Measurements from ENCODE around the gene UNC5C. TPM values are rescaled to one million over a fixed set of nuclear protein-coding genes. Genes with fewer than 3 reads are reported as not detected.

Gene UNC5C
- total and polyA plus RNA-seq, 2 experiments from 2014 or later: 3.5 to 16.0 TPM

DNA sequence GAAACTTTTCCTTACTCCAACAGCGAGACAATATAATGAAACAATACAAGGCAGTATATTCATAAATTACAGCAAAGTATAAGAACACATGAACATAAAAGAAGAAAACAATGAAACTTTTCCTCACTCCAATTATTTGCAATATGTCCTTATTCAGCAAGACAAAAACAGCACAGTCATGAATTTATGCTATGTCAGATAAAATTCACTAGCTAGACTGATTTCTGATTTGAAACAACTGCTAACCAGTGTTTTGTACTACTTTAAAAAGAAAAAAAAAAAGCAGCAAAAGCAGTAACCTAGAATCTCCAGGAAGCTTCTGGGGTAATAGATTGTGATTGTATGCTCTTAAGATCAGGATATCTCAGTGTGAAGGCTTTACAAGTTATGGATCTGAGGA lies 45.2 kb upstream of the UNC5C start:
- Histone ChIP-seq H3K27ac (no peak overlapping the region), H3K79me2 (no peaks in the 10 kb centered on the region), H3K9me3 (ENCODE audit: low read depth) (no peaks in the 10 kb centered on the region), H3K27me3 (no peaks in the 10 kb centered on the region), H3K4me1 (ENCODE audit: insufficient read depth) (no peaks in the 10 kb centered on the region), H3K4me2 (no peak overlapping the region), H2AFZ (no peak overlapping the region), H3K4me3 (no peak overlapping the region), H3K9me2 (replicated peaks; ENCODE audit: insufficient read depth) (no peaks in the 10 kb centered on the region), H4K20me1 (ENCODE audit: insufficient read depth, poor library complexity, severe bottlenecking) (no peaks in the 10 kb centered on the region), H3K36me3 (replicated peaks; ENCODE audit: insufficient read depth, low read depth) (no peaks in the 10 kb centered on the region)
- no peak for DNase-seq (ENCODE audit: low spot score)
- TF ChIP-seq EZH2 (IDR thresholded peaks at IDR 0.05; ENCODE audit: borderline replicate concordance): no peak
- TF ChIP-seq, protein P1, sequence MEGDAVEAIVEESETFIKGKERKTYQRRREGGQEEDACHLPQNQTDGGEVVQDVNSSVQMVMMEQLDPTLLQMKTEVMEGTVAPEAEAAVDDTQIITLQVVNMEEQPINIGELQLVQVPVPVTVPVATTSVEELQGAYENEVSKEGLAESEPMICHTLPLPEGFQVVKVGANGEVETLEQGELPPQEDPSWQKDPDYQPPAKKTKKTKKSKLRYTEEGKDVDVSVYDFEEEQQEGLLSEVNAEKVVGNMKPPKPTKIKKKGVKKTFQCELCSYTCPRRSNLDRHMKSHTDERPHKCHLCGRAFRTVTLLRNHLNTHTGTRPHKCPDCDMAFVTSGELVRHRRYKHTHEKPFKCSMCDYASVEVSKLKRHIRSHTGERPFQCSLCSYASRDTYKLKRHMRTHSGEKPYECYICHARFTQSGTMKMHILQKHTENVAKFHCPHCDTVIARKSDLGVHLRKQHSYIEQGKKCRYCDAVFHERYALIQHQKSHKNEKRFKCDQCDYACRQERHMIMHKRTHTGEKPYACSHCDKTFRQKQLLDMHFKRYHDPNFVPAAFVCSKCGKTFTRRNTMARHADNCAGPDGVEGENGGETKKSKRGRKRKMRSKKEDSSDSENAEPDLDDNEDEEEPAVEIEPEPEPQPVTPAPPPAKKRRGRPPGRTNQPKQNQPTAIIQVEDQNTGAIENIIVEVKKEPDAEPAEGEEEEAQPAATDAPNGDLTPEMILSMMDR (IDR thresholded peaks at IDR 0.05; ENCODE audit: poor library complexity): no peak
- TF ChIP-seq EZH2phosphoT487 (IDR thresholded peaks at IDR 0.05; ENCODE audit: low read depth, severe bottlenecking, unreplicated experiment): no peak
- WGBS (ENCODE audit: low lambda C conversion rate, missing lambda C conversion rate): 96% methylated on average over 1 of the region's 1 CpG

DNA sequence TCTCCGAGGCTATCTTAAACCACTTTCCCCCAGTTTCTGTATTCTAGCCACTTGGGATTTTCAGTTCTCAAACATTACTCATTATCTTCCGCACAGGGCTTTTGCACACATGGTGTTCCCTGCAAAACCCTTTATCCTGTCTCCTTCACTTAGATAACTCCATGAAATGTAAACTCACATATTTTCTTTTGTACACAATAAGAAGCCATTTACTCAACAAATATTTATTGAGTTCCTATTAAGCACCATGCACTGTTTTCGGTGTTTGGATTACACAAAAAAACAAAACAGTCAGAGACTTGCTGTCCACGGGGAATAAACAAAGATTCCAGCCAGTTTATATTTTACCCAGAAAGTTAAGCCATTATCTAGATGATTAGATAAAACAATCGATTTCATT lies 42.5 kb upstream of the UNC5C start:
- Histone ChIP-seq H2AFZ (no peak overlapping the region), H3K27me3 (no peaks in the 10 kb centered on the region), H3K9me2 (replicated peaks; ENCODE audit: insufficient read depth) (no peaks in the 10 kb centered on the region), H3K9me3 (ENCODE audit: low read depth) (no peaks in the 10 kb centered on the region), H3K36me3 (replicated peaks; ENCODE audit: insufficient read depth, low read depth) (no peaks in the 10 kb centered on the region), H3K27ac (no peak overlapping the region), H3K4me2 (no peak overlapping the region), H3K4me3 (no peak overlapping the region), H4K20me1 (ENCODE audit: insufficient read depth, poor library complexity, severe bottlenecking) (no peaks in the 10 kb centered on the region), H3K4me1 (ENCODE audit: insufficient read depth) (no peaks in the 10 kb centered on the region), H3K79me2 (no peaks in the 10 kb centered on the region)
- WGBS (ENCODE audit: low lambda C conversion rate, missing lambda C conversion rate): 32% methylated on average over 5 of the region's 5 CpGs
- no peak for DNase-seq (ENCODE audit: low spot score)
- TF ChIP-seq EZH2phosphoT487 (IDR thresholded peaks at IDR 0.05; ENCODE audit: low read depth, severe bottlenecking, unreplicated experiment): no peak
- no peak for TF ChIP-seq EZH2 (IDR thresholded peaks at IDR 0.05; ENCODE audit: borderline replicate concordance)
- TF ChIP-seq, protein P1 (IDR thresholded peaks at IDR 0.05; ENCODE audit: poor library complexity): no peak

DNA sequence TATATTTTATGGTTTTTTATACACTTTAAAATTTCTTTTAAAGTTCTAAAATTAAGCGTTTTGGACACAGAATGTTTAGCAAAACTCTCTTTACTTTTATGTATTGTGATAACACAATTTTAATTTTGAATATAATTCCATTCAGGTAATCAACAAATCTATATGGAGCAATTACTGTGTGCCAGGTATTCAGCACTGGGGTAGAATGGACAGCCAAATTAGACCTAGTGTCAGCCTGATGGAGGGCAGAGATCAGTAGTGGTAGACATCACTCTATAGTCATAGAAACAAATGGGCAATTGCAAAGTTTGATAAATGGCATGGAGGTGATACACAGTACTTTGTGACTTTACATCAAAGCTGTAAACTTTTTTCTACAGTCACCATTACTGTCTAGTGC lies 41.8 kb upstream of the UNC5C start:
- no peak for DNase-seq (ENCODE audit: low spot score)
- Histone ChIP-seq H3K4me2 (no peak overlapping the region), H3K4me3 (no peak overlapping the region), H4K20me1 (ENCODE audit: insufficient read depth, poor library complexity, severe bottlenecking) (no peaks in the 10 kb centered on the region), H3K27me3 (no peaks in the 10 kb centered on the region), H3K79me2 (no peaks in the 10 kb centered on the region), H2AFZ (no peak overlapping the region), H3K9me3 (ENCODE audit: low read depth) (no peaks in the 10 kb centered on the region), H3K4me1 (ENCODE audit: insufficient read depth) (no peaks in the 10 kb centered on the region), H3K27ac (no peak overlapping the region), H3K36me3 (replicated peaks; ENCODE audit: insufficient read depth, low read depth) (no peaks in the 10 kb centered on the region), H3K9me2 (replicated peaks; ENCODE audit: insufficient read depth) (no peaks in the 10 kb centered on the region)
- no peak for TF ChIP-seq EZH2 (IDR thresholded peaks at IDR 0.05; ENCODE audit: borderline replicate concordance)
- TF ChIP-seq EZH2phosphoT487 (IDR thresholded peaks at IDR 0.05; ENCODE audit: low read depth, severe bottlenecking, unreplicated experiment): no peak
- TF ChIP-seq, protein P1 (IDR thresholded peaks at IDR 0.05; ENCODE audit: poor library complexity): no peak
- 84% methylated on average over 1 of the region's 1 CpG for WGBS (ENCODE audit: low lambda C conversion rate, missing lambda C conversion rate)

Measured in hepatocyte (in vitro differentiated cells).